Measurements from ENCODE around the gene TSPAN15. TPM values are rescaled to one million over a fixed set of nuclear protein-coding genes. Genes with fewer than 3 reads are reported as not detected.

Gene TSPAN15
- total RNA-seq, 2 donors from 2014 or later, result 6.6 to 7.7 TPM

- H3K9me3 ChIP-seq, result no peaks in the 10 kb centered on the region
- no peaks in the 10 kb centered on the region for H3K27me3 ChIP-seq
- no peak overlapping the region for H3K4me3 ChIP-seq
- H3K27ac ChIP-seq, result no peak overlapping the region
- TF ChIP-seq, protein P1, sequence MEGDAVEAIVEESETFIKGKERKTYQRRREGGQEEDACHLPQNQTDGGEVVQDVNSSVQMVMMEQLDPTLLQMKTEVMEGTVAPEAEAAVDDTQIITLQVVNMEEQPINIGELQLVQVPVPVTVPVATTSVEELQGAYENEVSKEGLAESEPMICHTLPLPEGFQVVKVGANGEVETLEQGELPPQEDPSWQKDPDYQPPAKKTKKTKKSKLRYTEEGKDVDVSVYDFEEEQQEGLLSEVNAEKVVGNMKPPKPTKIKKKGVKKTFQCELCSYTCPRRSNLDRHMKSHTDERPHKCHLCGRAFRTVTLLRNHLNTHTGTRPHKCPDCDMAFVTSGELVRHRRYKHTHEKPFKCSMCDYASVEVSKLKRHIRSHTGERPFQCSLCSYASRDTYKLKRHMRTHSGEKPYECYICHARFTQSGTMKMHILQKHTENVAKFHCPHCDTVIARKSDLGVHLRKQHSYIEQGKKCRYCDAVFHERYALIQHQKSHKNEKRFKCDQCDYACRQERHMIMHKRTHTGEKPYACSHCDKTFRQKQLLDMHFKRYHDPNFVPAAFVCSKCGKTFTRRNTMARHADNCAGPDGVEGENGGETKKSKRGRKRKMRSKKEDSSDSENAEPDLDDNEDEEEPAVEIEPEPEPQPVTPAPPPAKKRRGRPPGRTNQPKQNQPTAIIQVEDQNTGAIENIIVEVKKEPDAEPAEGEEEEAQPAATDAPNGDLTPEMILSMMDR (IDR thresholded peaks at IDR 0.05), result no peak
- no peaks in the 10 kb centered on the region for H3K36me3 ChIP-seq
- DNase-seq (ENCODE audit: low spot score), result no peak
- no peaks in the 10 kb centered on the region for H3K4me1 ChIP-seq
Observed at GRCh38 chr10:69537449-69537848, 86.2 kb downstream of the TSPAN15 start.

GRCh38 chr10:69538461-69538860, 87.2 kb downstream of the TSPAN15 start:
- no peak overlapping the region for H3K27ac ChIP-seq

GRCh38 chr10:69541463-69541862, 90.2 kb downstream of the TSPAN15 start:
- H3K27me3 ChIP-seq, result no peaks in the 10 kb centered on the region
- TF ChIP-seq, protein P1 (IDR thresholded peaks at IDR 0.05), result no peak
- H3K9me3 ChIP-seq, result no peaks in the 10 kb centered on the region
- no peak overlapping the region for H3K27ac ChIP-seq
- H3K4me1 ChIP-seq, result no peaks in the 10 kb centered on the region
- no peak overlapping the region for H3K4me3 ChIP-seq
- DNase-seq (ENCODE audit: low spot score), result no peak
- H3K36me3 ChIP-seq, result no peaks in the 10 kb centered on the region

More at GRCh38 chr10:69538461-69538860, 87.2 kb downstream of the TSPAN15 start:
- TF ChIP-seq, protein P1 (IDR thresholded peaks at IDR 0.05), result no peak
- H3K36me3 ChIP-seq, result no peaks in the 10 kb centered on the region
- no peak for DNase-seq (ENCODE audit: low spot score)
- no peaks in the 10 kb centered on the region for H3K4me1 ChIP-seq
- H3K27me3 ChIP-seq, result no peaks in the 10 kb centered on the region
- H3K4me3 ChIP-seq, result no peak overlapping the region
- H3K9me3 ChIP-seq, result no peaks in the 10 kb centered on the region

- Histone ChIP-seq H3K36me3 (no peaks in the 10 kb centered on the region), H3K4me1 (no peaks in the 10 kb centered on the region), H3K4me3 (no peak overlapping the region), H3K9me3 (peaks cover 6 to 28% of the 10 kb centered on the region in 2 donors), H3K27ac (no peak overlapping the region), H3K27me3 (no peaks in the 10 kb centered on the region)
- DNase-seq (ENCODE audit: low spot score), result no peak
- TF ChIP-seq, protein P1 (IDR thresholded peaks at IDR 0.05), result no peak
Observed at GRCh38 chr10:69549959-69550358, 98.7 kb downstream of the TSPAN15 start.

- Histone ChIP-seq H3K4me1 (no peaks in the 10 kb centered on the region), H3K9me3 (peaks cover 6 to 28% of the 10 kb centered on the region in 2 donors), H3K27me3 (no peaks in the 10 kb centered on the region), H3K27ac (no peak overlapping the region), H3K4me3 (no peak overlapping the region), H3K36me3 (no peaks in the 10 kb centered on the region)
- TF ChIP-seq, protein P1 (IDR thresholded peaks at IDR 0.05), result no peak
- DNase-seq (ENCODE audit: low spot score), result no peak
Observed at GRCh38 chr10:69552268-69552667, 101.0 kb downstream of the TSPAN15 start.

- Histone ChIP-seq H3K9me3 (peaks cover 6 to 26% of the 10 kb centered on the region in 2 donors), H3K36me3 (no peaks in the 10 kb centered on the region), H3K27ac (no peak overlapping the region), H3K4me1 (no peaks in the 10 kb centered on the region), H3K4me3 (no peak overlapping the region), H3K27me3 (no peaks in the 10 kb centered on the region)
- DNase-seq (ENCODE audit: low spot score), result no peak
- TF ChIP-seq, protein P1 (IDR thresholded peaks at IDR 0.05), result no peak
Observed at GRCh38 chr10:69553328-69553727, 102.1 kb downstream of the TSPAN15 start.

Measured in right atrium auricular region (tissue), 2 donors.